Sigmoid colon (tissue), 4 donors: ENCODE data around the gene PAM16.

Source experiments
- POLR2A ChIP-seq, 2 donors: fragments of 450-650 bp; IDR thresholded peaks; one replicate each; pipeline ENCODE4 v1.6.1; 2016; ENCODE audit warnings: antibody characterized with exemption in 2 of 2, mild to moderate bottlenecking in 2 of 2, moderate library complexity in 2 of 2
- POLR2AphosphoS5 ChIP-seq, 4 donors: sonication (generic); formaldehyde crosslinking; IDR thresholded peaks; one replicate each; pipeline ENCODE4 v1.6.1; 2017; ENCODE audit warnings: antibody characterized with exemption in 4 of 4
- TF ChIP-seq, protein P1 (sequence below), 4 experiments: fragments of 450-650 bp in 3 of 4; fragments of 200-600 bp in 1 of 4; IDR thresholded peaks; one replicate each; pipeline ENCODE4 v1.5.1; 2016 to 2019; ENCODE audit warnings: antibody characterized with exemption in 4 of 4, mild to moderate bottlenecking in 3 of 4, moderate library complexity in 2 of 4

DNA sequence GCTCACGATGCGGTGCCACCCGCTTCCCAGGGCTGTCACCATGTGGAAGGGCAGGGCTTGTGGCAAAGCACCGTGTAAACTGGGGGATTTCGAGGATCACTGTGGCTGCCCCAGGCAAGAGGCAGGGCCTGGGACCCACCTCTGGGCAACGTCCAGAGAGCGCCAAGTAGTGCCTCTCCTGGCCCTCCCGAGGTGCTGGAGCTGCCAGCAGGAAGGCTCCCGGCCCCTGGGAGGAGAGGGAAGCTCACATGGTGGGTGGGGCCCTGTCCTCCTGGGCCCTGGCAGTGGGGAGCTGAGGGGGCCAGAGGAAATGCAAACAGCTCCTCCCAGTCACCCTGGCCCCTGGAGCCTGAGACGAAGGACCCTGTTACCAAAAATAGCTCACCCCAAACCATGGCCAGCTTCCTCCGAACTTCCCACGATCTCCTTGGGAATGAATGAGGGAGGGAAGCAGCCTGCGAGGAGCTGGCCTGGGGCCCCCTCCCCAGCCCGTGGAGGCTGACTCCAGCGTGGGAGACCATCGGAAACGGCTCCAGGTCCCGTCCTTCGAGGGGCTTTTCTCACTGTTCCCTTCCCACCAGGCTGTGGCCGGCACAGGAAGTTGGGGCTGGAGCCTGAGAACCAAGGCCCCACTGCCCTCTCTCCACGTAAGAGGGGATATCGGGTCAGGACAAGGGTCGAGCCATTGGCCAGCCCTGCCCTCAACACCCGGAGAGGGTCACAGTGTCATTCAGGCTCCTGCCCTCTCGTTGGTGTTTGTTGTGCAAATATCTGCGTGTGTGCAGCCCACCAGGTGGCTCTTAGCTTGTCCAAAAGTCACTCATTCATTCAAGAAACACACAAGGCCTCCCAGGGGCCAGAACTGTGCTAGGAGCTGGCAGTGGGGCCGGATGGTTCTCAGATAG, 38.2 kb upstream of the PAM16 start:
- TF ChIP-seq POLR2A (IDR thresholded peaks at IDR 0.05) (no peak), POLR2AphosphoS5 (IDR thresholded peaks at IDR 0.05) (no peak)
- TF ChIP-seq, protein P1, sequence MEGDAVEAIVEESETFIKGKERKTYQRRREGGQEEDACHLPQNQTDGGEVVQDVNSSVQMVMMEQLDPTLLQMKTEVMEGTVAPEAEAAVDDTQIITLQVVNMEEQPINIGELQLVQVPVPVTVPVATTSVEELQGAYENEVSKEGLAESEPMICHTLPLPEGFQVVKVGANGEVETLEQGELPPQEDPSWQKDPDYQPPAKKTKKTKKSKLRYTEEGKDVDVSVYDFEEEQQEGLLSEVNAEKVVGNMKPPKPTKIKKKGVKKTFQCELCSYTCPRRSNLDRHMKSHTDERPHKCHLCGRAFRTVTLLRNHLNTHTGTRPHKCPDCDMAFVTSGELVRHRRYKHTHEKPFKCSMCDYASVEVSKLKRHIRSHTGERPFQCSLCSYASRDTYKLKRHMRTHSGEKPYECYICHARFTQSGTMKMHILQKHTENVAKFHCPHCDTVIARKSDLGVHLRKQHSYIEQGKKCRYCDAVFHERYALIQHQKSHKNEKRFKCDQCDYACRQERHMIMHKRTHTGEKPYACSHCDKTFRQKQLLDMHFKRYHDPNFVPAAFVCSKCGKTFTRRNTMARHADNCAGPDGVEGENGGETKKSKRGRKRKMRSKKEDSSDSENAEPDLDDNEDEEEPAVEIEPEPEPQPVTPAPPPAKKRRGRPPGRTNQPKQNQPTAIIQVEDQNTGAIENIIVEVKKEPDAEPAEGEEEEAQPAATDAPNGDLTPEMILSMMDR (IDR thresholded peaks at IDR 0.05), result no peak
